Aortic smooth muscle cell (primary cell): ENCODE data around the gene PRMT3. TPM values are rescaled to one million over a fixed set of nuclear protein-coding genes. Genes with fewer than 3 reads are reported as not detected.

ENCODE experiments used
- total RNA-seq: library from RNA; depleted of rRNA; stranded (reverse); fragments of >200 nt; gene quantifications from 2 replicates; pipeline ENCODE4 v1.2.3, GENCODE V29; 2014

PRMT3 gene
- 13.3 and 17.6 TPM in 2 replicates for total RNA-seq

DNA sequence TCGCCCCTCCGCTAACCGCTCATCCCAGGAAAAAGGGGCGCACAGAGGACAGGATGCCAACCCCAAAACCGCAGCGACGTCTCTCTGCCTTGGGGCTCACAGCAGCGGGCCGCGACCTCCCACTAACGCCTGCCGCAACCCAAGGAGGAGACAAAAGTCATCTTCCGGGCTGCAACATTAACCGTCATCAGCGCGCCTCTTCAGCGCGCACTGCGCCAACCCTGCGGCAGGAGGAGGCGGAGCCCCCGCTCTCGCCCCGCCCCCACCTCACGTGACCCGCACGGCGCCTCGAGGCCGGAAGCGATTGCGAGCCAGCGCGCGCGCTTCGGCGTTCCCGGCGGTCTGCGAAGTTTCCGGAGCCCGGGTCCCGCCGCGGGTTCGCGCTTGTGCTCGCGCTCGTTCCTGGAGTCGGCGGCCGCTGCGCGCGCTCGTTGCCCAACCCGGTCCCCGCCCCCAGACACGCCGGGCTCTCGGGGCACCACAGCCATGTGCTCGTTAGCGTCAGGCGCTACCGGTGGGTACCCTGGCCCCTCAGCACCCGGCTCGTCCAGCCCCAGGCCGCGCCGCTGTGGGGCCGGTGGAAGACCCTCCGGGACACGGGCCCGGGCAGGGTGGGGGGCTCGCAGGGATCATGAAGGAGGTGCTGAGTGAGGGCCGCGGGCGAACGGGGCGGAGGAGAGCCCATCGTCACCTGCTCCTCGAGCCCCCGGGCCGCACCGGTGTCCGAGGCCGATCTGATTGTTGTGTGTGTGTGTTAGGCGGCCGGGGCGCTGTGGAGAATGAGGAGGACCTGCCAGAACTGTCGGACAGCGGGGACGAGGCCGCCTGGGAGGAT is at the start of gene PRMT3:
TSS of gene PRMT3 (plus strand) at position 456 of the 835 bp plus-strand sequence. CDS start at position 487, 31 bp downstream.

DNA sequence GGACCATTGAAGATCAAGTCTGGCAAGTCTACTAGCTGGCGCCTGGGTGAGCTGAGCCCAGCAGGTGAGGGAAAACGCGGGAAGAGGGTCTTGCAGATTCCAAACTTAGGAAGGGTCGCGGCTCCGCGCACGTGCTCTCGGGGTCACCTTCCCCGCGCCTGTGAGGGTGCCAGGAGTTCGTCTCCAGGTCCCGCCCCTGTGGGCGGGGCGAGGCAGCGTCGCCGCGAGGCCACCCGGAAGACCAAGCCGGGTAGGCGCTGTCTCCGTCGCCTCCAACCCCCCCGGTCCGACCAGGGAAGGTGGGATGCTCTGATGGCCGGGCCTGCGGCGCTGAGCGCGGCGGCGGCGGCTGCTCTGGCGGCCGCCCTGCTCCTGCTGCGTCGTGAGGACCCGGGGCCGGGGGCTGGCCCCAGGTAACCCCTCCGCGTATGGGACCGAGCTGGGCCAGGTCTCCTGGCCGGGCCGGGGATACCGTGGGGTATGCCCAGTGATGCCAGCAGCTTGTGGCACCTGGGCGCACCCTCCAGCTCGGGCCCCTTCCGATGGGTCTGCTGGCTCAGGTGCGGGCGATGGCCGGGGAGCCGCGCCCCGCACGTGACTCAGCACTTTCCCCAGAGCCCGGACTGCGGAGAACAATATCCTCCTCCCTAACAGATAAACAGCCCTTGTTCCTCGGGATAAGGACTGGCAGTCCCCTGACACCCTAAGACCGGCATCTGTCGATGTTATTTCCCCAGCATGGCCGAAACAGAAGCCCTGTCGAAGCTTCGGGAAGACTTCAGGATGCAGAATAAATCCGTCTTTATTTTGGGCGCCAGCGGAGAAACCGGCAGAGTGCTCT is 23.8 kb upstream of the PRMT3 start, which contains the start of gene HTATIP2:
TSS of gene HTATIP2 (plus strand) at position 215 of the 841 bp plus-strand sequence. CDS start at position 739, 524 bp downstream.

Other genes starting within 250 kb of the PRMT3 start
- gene DBX1, start 227.2 kb upstream of the PRMT3 start, total RNA-seq: not detected in 2 replicates
- gene HTATIP2, start 24.0 kb upstream of the PRMT3 start, total RNA-seq: 22.5 and 32.2 TPM in 2 replicates
- not detected in 2 replicates for gene SLC6A5, start 211.9 kb downstream of the PRMT3 start, total RNA-seq